ENCODE measurements around the gene CCDC69. TPM values are rescaled to one million over a fixed set of nuclear protein-coding genes. Genes with fewer than 3 reads are reported as not detected.
"Not testable (repeated sequence)": the region's sequence is repeated elsewhere in the genome, so short reads cannot be mapped to it uniquely, and the experiment has no call there.

The CCDC69 gene
- total RNA-seq, 1 donor from 2014 or later = 0.41 TPM

DNA sequence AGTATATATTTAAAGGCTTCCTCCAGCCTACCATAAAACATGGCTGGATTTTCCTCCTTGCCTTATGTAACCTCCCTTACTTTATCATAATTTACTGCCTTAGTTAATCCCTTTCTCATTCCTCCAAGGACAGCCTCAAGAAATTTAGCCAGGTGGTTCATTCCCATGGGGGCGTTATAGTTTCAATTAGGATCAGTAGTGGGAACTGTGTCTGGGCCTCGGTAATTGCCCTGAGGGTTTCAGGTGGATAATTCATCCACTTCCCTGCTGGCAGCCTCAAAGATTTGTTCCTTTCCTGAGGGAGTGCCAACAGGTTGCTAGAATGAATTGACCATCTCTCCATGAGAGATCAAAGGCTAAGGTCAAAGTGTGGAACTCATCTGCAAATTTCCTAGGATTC, 24.8 kb upstream of the CCDC69 start:
- FAIRE-seq = no peak
- no peak for DNase-seq (ENCODE audit: low spot score in 2 of 2)

DNA sequence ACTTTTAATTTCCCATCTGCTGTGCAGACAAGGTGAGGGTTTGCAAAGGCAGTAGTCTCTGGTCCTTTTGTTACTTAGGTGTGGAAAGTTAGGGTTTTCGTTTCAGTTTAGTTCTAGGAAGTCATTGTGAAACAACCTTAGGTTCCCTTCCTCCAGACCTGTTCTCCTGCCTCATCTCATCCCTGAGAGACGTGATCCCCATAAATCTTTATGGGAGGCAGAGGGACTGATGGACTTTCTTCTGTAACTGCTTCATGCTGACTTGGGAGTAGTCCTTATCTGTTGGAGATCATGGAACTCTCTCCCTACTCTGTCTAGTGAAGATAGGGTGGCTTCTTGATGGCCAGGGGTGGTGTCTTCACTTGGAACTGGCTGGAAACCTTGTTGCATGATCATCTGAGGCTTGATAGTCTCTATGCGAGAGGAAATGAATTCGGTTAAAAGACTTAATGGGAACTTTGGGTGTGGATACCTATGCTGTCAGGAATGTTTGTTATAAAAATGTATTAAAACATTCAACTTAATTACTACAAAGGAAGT, 21.9 kb upstream of the CCDC69 start:
- DNase-seq (ENCODE audit: low spot score in 2 of 2) (no peak), FAIRE-seq (no peak)

DNA sequence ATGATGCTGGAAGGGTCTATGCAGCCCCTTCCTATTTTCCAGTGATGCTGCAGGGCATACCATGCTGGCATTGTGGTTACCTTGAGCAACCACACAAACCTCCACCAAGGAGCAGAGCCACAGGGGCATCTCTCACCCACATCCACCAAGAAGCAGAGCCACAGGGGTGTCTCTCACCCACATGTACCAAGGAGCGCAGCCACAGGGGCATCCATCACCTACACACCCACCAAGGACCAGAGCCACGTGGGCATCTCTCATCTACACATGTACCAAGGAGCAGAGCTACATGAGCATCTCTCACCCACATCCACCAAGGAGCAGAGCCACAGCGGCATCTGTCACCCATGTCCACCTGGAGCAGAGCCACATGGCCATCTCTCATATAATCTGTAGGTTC, 20.3 kb upstream of the CCDC69 start:
- no peak for FAIRE-seq
- no peak for DNase-seq (ENCODE audit: low spot score in 2 of 2)

DNA sequence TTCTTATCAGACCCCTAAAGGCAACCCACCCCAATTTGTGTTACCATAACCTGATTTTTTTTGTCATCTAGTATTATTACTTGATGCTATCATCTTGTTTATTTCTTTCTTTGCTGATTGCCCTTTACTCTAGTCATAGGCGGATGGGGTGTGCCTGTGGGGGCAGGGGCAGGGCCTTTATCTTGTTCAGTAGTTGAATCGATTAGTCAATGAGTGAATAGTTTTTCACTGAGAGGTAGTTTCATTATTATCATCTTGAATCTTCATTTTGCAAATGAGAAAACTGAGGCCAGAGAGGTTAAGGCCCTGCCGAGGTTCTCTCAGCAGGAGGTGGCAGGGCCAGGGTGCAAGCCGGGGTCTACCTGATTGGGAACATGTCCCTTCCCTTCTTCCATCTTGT, 19.7 kb upstream of the CCDC69 start:
- FAIRE-seq = no peak
- no peak for DNase-seq (ENCODE audit: low spot score in 2 of 2)

DNA sequence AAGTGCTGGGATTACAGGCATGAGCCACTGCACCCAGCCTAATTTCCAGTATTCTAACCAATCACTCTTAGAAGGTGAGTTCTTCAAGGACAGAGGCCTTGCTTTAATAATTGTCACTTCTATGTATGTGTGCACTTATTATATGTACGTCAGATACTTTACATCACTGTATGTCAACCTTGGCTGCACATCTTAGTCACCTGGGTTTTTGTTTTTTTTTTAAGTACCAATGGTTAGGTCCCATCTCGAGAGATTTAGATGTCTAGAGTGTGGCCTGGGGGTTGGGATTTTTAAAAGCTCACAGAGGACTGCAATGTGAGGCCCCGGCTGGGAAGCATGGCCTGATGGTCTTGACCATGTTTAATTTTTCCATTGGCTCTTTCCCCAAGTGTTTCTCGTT, 19.2 kb upstream of the CCDC69 start:
- DNase-seq (ENCODE audit: low spot score in 2 of 2) = no peak
- no peak for FAIRE-seq

DNA sequence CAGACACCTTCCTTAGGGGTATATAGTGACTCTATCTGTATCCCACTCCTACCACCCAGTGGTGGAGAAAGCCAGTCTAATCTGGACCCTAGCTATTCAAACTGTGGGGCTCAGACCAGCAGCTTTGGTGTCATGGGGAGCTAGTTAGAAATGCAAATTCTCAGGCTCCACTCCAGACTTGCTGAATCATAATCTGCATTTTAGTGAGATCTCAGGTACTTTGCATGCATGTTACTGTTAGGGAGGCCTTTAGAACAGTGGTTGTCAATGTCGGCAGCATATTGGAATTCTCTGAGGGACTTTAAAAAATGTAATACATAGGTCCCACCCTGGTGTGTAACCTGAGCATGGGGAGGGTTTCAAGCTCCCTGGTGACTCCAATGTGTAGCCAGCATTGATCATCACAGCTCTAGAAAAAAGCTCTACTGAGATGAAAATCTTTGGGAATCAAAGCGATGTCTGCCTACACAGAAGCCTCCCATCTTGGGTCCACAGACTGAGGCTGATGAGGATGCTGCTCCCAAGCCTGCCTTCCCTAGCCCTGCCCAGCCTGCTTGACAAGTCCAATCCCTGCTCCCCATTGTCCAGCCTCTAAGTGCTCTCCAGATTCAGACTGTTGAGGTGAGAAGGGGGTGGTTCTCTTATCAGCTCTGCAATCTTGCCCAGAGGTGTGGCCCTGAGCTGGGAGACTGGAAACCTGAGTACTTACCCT, 17.2 kb upstream of the CCDC69 start:
- FAIRE-seq (no peak), DNase-seq (ENCODE audit: low spot score in 2 of 2) (no peak)

DNA sequence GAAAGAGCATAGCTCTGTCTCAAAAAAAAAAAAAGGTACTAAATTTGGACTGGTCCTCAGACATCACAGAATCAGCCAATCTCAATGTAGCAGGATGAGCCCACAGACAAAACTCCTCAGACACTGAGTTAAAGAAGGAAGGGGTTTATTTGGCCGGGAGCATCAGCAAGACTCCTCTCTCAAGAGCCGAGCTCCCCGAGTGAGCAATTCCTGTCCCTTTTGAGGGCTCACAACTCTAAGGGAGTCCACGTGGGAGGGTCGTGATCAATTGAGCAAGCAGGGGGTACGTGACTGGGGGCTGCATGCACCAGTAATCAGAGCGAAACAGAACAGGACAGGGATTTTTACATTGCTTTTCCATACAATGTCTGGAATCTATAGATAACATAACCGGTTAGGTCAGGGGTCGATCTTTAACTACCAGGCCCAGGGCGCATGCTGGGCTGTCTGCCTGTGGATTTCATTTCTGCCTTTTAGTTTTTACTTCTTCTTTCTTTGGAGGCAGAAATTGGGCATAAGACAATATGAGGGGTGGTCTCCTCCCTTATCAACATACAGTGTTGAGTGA, 16.5 kb upstream of the CCDC69 start:
- FAIRE-seq; DNase-seq (ENCODE audit: low spot score in 2 of 2): not testable (repeated sequence)

DNA sequence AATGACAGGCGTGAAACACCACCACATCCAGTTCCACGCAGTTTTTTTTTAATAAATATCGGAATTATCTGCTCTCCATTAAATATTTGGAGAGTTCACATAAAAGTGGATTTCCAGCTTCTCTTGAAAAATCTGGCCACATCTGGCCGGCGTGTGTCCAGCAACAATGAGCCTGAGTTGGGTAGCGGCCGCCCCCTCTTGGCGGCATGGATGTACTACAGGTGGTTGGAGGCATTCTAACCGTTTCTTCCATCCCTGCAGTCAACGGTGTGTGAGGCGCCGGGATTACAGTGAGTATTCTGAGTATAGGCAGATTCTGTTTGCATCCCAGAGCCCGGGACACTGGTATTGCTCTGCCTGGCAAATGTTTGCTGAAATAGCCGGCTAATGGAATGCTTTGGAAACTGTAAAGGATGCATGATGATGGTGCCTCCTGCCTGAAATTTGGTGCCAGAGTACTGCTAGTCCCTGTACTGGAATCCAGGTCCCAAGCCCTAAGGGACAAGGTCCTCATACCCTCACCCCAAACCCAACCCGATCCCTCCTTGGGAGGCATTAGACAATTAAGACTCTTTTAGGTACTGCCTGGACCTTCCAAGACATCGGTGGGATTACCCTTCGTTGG, 15.5 kb upstream of the CCDC69 start:
- no peak for FAIRE-seq
- DNase-seq (ENCODE audit: low spot score in 2 of 2) = peak in 1 of 2 donors; percentile 77

DNA sequence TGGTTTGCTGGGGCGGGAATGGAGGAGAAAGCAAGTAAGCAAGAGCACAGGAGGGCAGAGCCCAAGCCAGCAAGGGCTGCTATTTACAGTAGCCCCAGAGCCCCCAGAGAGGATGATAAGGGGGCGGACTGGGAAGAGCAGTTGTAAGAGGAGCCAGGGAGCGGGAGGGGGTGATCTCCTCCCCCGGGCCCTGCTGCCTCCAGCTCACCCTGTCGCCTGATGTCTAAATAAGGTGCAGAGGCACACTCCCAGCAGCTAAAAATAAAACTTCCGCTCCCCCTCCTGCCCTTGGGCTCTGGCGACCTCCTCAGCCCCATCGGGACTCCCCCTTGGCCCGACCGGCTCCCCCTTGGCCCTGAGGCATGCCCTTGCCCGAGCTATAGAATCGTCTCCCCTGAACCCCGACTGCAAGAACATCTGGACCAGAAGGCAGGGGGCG, 14.4 kb upstream of the CCDC69 start:
- no peak for FAIRE-seq
- DNase-seq (ENCODE audit: low spot score in 2 of 2) = no peak

DNA sequence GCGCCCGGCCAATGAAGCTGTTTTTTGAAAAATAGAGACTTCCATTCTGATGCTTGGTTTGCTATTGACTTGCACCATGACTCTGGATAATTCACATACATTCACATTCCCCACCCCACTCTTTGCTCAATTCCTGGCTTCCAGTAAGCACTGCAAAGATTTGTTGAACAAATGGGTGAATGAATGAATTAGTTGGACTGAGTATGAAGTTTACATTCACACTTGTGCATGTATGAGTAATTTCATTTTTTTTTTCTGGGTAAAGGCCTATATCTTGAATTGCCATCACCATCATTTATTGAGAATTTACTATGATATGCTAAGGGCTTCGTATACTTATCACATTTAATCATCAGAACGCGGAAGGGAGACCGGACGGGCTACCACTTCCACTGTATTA, 13.8 kb upstream of the CCDC69 start:
- no peak for DNase-seq (ENCODE audit: low spot score in 2 of 2)
- FAIRE-seq = no peak

DNA sequence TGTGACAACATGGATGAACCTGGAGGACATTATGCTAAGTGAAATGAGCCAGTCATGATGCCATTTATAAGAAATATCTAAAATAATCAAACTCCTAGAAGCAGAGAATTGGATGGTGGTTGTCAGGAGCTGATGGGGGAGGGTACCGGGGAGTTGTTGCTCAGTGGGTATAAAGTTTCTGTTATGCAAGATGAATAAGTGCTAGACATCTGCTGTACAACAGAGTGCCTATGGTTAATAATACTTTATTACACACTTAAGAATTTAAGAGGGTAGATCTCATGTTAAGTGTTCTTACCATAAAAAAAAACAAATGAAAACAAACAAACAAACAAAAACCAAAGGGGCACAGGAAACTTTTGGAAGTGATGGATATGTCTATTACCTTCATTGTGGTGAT, 13.0 kb upstream of the CCDC69 start:
- DNase-seq (ENCODE audit: low spot score in 2 of 2) (no peak), FAIRE-seq (no peak)

DNA sequence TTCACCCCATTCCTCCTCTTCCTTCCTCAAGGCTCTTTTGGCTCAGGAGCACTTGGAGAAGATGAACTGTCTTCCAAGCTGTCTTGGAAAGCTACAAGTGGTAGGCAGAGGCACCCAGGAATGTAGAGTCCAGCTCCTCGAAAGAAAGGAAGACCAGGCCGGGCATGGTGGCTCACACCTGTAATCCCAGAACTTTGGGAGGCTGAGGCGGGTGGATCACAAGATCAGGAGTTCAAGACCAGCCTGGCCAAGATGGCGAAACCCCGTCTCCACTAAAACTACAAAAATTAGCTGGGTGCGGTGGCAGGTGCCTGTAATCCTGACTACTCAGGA, 11.3 kb upstream of the CCDC69 start:
- not testable (repeated sequence) for DNase-seq (ENCODE audit: low spot score in 2 of 2); FAIRE-seq

DNA sequence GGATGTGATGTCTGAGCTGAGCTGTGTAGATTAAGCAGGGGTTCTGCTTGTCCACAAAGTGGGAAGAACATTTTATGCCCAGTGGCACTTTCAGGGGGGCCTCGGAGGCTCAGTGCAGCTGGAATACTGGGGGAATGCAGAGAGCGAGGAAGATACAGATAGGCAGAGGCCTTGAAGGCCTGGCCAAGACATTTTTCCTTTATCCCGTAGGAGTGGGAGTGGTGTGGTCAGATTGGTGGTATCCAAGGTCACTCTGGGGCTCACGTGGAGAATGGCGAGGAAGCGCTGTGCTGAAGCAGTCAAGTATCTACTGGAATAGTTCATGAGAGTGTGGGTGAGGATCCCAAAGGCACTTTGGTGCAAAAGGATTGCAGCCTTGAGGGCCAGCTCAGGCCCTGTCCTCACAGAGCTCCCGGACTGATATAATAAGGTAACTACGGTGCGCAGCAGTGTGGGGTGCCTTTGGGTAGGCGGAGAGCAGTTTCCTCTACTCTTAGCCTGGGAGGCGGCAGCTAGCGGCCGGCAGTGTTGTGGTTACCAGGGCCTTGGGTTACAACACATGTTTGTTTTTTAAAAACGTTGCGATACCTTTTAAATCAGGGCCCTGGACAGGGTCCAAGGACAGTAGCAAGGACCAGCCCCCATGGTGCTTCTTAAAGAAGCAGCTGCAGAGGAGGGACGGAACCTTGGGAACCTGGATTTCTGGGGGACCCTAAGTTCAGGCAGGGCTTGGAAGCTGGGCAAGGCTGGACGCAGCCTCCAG, 10.8 kb upstream of the CCDC69 start:
- no peak for FAIRE-seq
- DNase-seq (ENCODE audit: low spot score in 2 of 2) = no peak

DNA sequence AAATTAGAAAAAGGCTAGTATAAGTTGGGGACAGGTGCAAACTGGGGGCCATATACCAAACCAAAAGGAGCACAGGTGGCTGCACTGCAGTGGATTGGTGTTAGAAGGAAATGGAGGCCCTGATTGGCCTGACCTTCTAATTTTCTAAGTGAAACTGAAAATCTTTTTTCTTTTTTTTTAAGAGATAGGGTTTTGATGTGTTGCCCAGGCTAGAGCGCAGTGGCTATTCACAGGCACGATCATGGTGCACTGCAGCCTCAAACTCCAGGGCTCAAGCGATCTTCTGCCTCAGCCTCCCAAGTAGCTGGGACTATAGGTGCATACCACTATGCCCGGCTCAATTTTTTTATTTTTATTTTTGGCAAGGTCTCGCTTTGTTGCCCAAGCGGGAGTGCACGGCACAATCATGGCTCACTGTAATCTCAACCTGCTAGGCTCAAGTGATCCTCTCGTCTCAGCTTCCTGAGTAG, 9.8 kb upstream of the CCDC69 start:
- DNase-seq (ENCODE audit: low spot score in 2 of 2) (no peak), FAIRE-seq (no peak)

DNA sequence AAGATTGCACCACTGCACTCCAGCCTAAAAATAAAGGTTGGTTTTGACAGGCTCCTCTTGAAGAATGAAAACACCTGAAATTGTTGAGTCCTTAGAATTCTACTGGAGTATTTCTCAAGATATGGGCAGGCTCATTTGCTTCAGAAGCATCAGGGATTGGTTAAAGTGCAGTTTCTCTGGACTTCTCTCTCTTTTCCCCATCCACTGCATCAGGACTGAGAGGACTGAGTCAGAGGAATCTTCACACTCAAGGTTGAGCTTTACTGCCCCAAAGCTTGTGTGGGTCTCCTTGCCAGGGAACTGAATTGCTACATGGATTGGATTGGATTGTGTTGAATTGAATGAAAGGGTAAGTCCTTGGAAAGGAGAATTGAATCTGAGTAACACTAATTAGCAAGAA, 7.5 kb upstream of the CCDC69 start:
- no peak for FAIRE-seq
- no peak for DNase-seq (ENCODE audit: low spot score in 2 of 2)

DNA sequence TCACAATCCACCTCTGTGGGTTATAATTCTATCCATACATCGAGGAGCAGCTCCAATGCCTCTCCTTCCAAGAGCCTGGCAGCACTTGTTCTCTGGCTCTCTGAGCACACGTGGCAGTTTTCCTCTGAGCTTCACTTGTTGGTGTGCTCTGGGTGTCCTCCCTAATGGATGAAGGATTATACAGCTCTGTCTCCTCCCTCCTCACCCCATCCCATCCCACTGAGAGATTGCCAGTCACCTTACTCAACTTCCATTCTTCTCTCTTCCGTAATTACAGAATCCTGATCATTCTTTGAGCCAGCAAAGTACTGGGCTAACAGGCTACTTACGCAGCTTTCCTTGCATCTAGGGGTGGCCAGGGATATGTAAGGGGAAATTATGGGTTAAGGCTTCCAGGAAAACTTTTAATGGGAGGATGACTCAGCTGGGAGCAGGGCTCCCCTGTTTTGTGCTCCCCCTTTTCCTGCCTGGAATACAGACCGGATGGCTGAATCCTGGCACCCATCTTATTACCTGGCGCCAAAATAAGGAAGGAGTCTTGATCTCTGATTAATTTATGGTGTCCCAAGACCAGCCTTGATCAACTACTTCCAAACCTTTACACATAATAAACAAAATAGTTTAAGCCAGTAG, 6.3 kb upstream of the CCDC69 start:
- FAIRE-seq (no peak), DNase-seq (ENCODE audit: low spot score in 2 of 2) (no peak)

DNA sequence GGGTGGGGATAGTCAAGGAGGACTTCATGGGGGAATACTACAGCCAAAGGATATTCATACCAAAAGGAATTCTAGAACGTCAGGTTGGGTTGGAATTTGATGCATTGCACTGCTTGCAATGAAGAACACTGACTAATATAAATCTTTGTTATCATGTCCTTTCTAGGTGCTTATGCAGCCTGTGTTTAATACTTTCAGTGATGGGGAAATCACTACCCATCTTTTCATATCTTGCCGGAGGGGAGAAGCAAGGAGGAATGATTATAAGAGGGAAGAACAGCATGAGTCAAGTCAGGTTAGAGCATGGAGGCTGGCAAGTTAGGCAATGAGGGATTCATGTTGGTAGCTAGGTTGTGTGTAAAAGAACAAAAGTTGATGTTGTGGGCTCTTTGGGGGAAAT, 5.1 kb upstream of the CCDC69 start:
- FAIRE-seq = no peak
- no peak for DNase-seq (ENCODE audit: low spot score in 2 of 2)

DNA sequence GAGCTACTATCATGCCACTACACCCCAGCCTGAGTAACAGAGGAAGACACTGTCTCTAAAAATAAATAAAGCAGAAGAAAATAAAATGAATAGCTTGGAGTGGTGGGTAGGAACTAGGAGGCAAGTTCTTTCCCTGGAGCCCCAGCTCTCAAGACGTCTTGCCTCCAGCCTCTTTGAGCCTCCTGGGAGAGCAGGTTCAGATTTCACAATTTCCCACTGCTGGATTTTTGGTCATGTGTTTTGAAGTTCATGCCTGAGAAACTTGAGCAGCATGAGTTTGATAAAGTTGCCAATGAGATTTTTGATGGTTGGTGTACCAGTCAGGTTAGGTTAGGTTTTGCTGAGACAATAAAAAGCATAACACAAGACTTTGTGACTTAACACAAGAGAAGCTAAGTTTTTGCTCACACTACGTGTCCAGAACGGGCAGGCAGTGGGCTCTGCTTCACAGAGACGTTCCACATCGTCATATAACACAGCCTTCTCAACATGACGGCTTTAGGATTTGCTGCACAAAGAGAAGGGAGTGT, 4.1 kb upstream of the CCDC69 start:
- FAIRE-seq (no peak), DNase-seq (ENCODE audit: low spot score in 2 of 2) (no peak)

DNA sequence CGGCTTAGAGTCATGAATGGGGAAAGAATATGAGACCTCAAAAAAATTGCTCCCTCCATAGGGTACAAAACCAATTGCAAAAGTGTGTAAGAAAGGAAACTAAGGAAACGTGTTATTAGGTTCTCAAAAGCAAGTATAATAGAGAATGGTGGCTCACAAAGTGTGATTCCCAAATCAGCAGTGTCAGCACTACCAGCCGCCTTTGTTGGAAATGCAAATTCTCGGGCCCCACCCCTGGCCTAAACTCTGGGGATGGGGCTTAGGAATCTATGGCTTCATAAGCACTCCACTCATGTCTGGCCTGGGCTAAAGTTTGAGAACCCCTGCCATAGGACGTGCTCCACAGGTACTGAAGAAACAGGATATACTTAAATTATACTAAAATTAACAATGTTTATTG, 1.6 kb upstream of the CCDC69 start:
- DNase-seq (ENCODE audit: low spot score in 2 of 2) (no peak), FAIRE-seq (no peak)

DNA sequence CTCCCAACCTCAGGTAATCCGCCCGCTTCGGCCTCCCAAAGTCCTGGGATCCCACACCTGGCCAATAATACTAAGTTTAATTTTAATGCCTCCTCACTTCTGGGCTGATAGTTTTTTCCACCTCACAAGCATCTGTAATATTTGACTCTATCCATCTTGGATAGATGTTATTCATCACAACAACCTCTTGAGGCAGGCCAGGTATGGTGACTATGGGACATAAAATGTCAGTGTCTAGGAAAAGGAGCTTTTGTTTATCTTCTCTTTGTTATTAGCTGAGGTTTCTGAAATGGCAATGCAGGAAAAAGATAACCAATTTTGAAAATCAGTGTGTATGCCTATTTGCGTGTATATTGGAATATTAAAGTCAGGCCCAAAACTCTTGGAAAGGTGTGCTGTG, 1.2 kb upstream of the CCDC69 start:
- FAIRE-seq = no peak
- DNase-seq (ENCODE audit: low spot score in 2 of 2) = no peak
